Esophagus muscularis mucosa (tissue), 3 donors: ENCODE results near the gene NUP93.
A peak's percentile ranks its signal among the peaks of the same experiment; 100 is the strongest.

Experiments
- CTCF ChIP-seq, 3 experiments: fragments of 200-600 bp in 2 of 3; fragments of 450-650 bp in 1 of 3; sonication (generic) in 2 of 3; IDR thresholded peaks; one replicate each; pipeline ENCODE4 v1.5.1; 2017 to 2019; ENCODE audit warnings: antibody characterized with exemption in 3 of 3, mild to moderate bottlenecking in 2 of 3, moderate library complexity in 1 of 3
- POLR2A ChIP-seq: fragments of 450-650 bp; IDR thresholded peaks from one replicate; pipeline ENCODE4 v1.6.1; 2017; ENCODE audit warnings: antibody characterized with exemption, moderate library complexity, mild to moderate bottlenecking, low read depth

- no peak for TF ChIP-seq POLR2A
- TF ChIP-seq CTCF (IDR thresholded peaks at IDR 0.05) = peak; percentile 27 to 42 (median 30)
These were observed 59.4 kb downstream of the NUP93 start for GRCh38 chr16:56789360-56789759.
